ENCODE measurements around the gene CYBC1.
A peak's percentile ranks its signal among the peaks of the same experiment; 100 is the strongest.

The CYBC1 gene

DNA sequence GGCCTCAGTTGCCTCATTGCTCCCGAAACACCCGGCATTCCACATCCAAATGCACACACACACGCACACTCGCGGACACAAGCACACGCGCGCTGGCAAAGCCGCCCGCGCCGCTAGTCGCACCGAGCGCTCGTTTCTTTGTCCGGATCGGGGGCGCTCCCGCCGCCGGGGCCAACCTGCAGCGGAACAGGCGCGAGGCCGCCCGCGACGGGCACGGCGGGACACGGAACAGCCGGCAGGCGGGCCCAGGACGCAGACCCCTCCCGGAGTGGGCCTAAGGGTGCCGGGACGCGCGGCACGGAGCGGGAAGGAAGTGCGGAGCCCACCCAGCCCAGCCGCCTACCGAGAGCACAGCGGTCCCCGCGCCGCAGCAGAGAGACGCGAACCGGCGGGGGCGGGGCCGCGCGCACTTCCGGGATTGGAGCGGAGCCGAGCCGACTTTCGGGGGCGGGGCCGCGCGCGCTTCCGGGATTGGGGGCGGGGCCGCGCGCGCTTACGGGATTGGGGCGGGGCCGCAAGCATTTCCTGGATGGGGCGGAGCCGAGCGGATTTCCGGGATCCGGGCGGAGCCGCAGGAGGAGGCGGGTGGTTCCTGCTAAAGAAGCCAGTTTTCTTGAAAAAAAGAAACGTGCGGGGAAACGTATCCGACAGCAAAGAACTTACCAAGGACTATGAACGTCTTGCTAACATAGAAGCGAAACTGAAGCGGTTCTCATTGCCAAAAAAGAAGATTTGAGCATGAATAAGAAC, at the start of gene CYBC1:
Gene CYBC1 (minus strand): TSS at position 396 of the 750 bp plus-strand sequence. CDS start 1,498 bp downstream, outside the sequence.
- peak; percentile 85 to 96 for DNase-seq (ENCODE audit: low read depth in 2 of 2)

DNA sequence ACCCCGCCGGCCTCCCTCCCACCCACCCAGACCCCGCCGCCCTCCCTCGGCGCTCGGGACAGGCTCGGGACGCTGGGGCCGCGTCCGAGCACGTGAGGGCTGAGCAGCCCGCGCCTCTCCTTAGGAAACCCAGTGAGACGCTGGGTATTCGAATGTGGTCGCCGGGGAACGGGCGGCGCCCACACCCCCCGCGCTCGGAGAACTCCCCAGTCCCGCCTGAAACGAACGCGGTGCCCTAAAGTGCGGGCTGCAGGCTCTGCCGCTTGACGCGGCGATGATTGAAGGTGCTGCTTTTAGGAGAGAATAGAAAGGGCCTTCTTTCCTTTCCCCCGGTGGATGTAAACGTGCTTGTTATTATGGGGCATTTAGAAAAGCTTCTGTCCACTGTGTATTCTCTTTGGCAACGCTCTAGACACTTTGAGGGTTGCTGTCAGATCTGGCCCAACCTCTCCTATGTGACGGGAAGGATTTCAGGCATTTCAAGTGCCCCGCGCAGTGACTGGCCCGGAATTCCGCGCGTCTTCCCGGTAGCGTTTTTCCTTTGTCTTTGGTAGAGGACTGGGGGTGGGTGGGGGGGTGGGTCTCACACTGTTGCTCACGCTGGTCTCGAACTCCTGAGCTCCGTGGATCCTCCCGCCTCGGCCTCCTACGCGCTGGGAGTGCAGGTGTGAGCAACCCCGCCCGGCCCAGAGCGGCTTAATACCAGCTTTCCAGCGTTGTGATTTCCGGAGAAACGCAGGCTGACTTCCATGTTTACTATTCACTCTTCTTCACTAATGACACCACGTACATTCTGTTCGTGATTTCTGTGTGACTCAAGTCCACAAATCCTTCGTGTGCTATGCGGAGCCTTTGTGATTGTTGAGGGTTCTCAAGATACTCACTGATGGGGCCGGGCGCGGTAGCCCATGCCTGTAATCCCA, 47.2 kb upstream of the CYBC1 start:
- DNase-seq (ENCODE audit: low read depth in 2 of 2), result no peak

DNA sequence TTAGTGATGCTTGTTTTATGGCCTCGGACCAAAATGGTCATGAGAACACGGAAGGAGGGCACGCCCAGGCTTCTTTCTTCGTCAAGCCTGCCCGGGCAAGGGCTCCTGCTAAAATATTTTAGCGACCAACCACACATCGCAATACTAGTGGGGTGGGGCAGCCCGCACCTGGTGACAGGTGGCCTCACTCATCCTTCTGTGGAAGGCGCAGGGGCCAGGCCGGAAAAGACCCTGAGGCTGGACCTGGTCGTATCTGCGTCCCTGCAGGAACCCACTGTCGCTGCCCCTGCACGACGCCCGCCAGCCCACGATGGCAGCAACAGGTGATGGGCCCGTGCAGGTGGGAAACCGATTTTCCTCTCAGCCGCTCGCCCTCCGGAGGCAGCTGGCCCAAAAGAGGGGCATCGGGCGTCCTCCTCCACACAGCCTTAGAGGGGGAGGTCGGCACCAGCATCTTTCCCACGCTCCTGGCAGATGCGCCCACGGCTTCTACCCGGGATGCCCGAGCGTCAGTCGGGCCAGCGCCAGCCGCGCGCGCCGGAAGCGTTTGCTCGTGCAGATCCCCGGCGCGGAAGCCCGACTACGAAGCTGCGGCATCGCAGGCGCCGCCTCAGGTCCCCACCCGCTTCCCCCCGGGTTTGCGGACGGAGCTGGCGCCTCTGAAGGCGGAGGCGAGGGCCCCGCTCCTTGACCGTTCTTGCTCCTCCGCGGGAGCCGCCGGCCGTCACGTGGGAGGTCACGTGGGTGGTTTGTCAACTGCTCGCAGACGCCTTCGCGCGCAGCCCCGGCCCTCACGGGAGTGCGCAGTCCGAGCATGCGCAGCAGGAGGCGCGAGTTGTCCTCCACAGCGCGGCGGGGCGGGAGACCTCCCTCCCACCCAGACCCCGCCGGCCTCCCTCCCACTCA, 46.2 kb upstream of the CYBC1 start:
- peak; percentile 69 to 78 for DNase-seq (ENCODE audit: low read depth in 2 of 2)

DNA sequence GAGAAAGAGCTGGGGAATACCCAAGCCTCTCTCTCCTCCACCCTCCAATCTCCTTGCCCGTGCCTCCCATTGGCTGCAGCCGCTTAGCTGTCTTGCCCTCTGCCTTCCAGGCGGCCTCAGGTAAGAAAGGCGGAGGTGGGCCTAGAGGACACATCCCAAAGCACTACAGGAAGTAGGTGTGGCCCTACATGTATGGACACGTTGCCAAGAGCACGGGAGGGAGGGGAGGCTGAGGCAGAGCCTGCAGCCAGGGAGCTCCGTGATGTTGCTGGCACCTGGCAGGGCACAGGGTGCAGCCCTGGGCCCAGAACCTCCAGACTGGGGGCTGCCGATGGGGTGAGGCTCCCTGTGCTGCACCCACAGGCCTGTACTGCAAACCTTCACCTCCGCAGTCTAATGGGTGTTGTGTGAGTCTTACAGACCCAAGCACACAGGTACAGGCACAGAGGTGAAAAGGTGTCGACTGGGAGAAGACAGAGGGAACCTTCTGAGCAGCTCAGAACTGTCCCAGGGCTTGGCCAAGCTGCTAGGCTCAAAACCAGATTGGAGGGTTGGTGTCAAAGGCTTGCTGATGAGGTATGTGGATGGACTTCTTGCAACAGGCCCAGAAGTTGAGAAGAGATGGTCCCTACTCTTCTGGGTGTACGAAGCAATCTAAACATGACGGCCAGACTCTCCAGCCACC, 45.4 kb upstream of the CYBC1 start:
- no peak for DNase-seq (ENCODE audit: low read depth in 2 of 2)

DNA sequence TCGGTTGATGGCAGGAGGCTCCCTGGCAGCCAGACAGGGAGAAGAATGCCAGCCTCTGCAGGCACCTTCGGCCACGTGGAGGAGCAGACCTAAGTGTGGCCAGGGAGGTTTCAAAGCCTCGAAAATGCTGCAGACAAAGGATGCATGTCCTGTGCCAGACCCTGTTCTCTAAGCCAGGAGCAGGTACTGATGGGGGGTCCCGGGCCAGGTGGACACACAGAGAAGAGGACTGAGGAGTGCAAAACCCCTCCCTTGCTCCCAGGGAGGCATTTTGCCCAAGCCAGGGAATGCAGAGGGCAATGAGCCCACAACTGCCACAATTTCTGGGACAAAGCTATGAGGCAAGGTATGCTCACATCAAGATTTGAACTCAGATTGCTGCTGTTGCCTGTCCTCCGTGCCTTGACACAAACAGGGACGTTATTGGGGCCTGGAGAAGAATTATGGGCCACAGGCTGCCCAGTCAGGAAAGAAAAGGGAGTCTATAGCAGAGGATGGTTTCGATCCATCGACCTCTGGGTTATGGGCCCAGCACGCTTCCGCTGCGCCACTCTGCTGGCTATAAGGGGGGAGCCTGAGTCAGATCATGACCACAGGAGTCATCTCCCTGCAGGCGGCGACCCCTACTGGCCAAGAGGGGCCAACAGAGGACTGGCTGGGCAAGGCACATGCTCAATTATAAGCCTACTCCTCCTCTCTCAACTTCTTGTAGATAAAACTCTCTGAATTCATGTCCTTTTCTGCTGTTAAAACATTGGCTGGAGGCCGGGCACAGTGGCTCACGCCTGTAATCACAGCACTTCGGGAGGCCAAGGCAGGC, 43.9 kb upstream of the CYBC1 start:
- DNase-seq (ENCODE audit: low read depth in 2 of 2), result peak; percentile 79

DNA sequence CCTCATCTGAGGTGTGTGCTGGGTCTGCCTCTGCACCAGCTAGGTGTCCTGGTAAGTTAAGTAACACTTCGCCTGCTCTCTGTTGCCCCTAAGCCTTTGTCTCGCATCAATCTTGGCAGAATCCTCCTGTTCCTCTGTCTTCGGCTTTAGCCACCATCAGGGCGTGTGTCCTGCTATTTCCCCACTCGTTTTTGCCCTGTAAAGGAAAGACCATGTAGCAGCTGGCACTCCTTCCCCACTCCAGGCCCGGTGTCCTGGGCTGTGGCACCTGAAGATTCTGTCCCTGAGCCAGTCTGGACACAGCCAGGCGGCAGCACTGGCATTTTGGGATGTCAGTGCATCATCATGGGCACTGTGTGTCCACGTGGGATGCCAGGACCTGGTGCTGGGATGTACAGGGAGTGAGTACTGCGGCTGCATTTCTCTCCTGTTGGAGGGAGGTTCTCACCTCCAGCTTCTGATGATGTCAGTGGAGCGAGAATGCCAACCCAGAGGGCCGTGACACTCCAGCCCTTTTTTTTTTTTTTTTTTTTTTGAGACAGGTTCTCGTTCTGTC, 42.8 kb upstream of the CYBC1 start:
- no peak for DNase-seq (ENCODE audit: low read depth in 2 of 2)

DNA sequence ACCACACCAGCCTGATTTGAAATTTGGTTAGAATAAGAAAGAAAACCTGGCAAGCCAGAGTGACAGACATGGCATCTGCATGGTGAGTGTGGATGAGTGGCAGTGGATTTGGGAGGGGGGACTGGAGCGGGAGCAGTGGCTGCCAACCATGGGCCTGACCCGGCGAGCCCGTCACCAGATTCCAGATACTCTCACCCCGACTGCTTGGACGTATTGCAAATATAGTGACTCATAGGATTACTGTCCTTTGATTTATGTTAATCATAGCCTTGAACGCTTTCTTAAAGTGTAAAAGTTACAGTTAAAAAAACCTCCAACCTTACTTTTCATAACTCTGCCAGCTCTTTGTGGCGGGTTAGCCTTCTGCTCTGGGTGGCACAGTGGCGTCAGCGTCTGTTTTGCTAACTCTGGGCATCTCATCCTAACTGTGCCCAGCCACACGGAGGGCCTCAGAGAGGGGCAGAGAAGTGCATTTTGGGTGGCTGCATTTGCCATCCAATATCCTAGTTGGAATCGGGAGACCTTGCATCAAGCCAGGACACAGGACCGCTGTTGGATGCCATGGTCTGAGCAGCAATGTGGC, 42.2 kb upstream of the CYBC1 start:
- no peak for DNase-seq (ENCODE audit: low read depth in 2 of 2)

DNA sequence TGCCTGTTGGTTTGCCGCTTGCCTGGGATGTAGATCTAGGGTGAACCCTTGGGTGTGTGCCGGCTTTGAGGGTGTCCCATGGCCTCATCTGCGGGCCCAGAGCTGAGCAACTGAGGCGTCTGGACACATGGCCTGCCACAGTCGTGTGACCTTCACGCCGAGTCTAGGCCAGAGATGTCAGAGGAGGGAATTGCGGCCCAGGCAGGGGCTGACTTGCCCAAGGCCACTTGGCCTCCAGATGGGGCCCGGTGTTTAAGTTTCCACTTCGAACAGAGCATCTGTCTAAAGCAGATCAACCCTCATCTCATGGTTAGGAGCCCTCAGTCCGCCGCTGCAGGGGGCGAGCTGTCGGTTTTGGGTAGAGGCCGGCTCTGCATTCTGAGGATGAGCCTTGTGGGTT, 41.0 kb upstream of the CYBC1 start:
- DNase-seq (ENCODE audit: low read depth in 2 of 2), result no peak

DNA sequence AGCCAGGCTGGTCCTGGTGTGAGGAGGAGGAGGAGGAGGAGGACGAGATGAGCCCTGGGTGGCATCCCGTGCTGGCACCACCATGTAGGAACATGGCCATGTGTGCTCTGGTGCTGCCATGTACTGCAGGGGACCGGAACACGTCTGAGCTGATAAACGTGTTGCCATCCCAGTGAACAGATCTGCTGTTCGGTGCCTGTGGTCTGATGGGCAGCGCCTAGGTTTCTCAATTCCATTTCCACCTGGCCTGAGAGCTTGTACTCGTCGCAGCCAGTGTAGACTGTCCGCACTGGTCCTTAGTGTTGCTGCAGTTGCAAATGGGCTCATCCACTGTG, 40.6 kb upstream of the CYBC1 start:
- no peak for DNase-seq (ENCODE audit: low read depth in 2 of 2)

DNA sequence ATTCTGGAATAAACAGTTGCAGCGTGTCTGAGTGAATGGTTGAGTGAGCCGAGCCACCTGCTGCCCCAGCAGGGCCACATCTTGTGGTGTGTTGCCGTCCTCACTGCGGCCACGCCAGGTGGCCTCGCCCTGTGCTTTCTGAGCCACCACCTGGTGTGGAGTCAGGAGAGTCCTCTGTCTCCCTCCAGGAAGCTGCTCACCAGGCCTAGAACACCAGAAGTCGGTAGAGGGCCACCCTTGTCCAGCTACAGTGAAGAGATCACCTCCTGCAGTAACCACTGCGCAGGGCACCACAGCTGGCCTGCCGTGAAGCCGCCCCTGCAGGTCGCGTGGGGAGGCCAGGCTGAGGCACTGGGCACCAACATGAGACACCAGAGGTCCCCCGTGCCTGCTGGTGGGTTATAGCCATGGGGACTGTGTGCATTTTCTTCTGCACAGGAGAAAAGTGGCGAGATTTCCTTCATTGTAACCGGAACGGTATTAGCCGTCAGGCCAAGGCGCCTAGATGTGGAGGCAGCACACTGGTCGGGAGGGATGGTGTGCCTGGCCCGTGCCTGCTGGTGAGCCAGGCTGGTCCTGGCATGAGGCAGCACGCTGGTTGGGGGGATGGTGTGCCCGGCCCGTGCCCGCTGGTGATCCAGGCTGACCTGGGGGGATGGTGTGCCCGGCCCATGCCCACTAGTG, 40.1 kb upstream of the CYBC1 start:
- no peak for DNase-seq (ENCODE audit: low read depth in 2 of 2)

DNA sequence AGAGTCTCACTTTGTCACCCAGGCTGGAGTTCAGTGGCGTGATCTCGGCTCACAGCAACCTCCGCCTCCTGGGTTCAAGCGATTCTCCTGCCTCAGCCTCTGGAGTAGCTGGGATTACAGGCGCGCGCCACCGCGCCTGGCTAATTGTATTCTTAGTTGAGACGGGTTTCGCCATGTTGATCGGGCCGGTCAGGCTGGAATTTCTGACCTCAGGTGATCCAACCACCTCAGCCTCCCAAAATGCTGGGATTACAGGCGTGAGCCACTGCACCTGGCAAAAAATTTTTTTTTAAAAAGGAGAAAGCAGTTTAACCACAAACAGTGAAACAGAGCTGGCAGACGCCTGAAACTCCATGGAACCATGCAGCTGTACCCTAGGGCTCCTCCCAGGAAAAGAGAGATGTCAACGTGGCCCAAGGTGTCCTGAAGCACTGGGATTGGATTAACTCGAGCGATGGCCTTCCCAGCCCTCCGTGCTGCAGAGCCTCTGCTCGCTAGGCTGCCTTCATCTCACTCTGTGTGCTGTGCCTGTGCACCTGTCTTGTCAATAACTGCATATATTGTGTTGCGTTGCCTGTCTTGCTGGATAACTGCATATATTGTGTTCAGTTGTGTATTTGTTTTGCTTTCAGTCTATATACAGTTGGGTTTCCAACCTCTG, 39.4 kb upstream of the CYBC1 start:
- DNase-seq (ENCODE audit: low read depth in 2 of 2), result no peak

DNA sequence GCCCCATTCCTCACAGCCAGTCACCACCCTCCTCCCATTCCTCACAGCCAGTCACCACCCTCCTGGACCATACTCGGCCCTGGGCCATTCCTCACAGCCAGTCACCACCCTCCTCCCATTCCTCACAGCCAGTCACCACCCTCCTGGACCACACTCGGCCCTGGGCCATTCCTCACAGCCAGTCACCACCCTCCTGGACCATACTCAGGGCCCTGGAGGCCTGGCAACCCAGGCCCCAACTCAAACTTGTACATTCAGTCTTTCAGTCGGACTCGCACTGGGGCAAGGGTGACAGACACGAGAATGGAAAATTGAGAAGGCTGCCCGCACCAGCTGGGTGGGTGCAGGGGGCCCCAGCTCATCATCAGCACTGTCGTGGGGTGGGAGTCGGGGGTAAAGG, 38.6 kb upstream of the CYBC1 start:
- DNase-seq (ENCODE audit: low read depth in 2 of 2), result no peak

DNA sequence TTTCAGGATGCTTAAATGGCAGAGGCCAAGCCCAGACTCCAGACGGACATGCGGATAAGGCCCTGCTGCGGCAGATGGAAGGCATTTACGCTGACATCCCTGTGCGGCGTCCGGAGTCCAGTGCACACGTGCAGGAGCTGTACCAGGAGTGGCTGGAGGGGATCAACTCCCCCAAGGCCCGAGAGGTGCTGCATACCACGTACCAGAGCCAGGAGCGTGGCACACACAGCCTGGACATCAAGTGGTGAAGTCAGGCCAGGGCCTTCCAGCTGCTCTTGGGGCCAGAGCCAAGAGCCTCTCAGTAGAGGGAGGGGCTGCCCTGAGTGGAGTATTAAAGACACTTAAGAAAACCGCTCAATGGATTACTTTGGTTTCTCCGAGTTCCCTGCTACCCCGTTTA, 37.4 kb upstream of the CYBC1 start:
- no peak for DNase-seq (ENCODE audit: low read depth in 2 of 2)

DNA sequence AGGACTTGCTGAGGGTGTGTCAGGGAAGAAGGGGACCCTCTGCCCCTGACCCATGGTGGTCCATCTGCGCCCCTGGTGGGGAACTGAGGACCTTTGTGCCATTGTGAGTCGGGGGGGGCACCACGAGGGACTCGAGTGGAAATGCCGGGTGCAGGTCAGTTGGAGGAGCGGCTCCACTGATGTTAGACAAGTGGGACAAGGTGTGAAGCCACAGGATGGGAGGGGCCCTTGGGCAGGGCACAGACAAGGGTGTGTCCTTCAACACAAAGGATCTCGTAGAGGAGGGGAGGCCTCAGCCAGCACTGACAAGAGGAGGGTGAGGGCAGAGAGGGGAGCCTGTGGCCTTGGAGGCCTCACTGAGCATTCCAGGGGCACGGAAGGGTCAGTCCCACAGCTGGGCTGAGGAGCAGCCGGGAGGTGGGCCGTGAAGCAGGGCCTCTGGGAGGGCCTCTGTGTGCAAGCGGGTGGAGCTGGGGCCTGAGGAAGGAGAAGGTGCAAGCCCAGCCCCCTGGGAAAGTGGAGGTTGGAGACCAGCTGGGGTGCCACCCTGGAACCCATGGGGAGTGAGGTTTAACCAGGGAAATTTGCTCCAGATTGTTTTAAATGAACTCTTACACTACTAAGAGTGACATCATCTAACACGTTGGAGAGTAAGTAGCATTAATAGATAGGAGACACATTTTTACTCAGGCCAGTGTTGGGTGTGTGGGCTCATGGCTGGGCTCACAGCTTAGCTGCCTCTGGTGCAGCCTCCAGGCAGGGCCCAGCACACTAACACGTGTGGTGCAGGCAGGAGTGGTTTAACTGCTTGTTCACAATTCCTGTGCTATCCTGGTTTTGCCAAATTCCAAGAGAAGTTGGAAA, 35.9 kb upstream of the CYBC1 start:
- DNase-seq (ENCODE audit: low read depth in 2 of 2), result no peak

DNA sequence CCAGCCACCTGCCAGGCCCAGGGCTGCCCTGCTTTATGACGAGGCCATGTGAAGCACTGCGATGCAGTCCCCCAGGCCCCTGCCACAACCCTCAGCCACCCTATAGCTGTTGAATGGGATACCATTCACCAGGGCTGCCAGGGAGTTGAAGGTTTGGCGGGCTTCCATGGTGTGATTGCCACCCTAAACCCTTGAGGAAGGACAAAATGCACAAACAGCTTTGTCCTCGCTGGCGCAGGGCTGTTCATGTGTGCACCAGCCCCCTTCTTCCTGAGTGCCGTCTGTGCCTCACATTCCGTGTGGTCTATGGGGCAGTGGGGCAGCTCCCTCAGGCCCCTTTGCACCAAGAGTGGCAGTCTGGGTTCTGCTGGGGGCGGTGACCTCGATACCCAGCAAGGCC, 33.3 kb upstream of the CYBC1 start:
- DNase-seq (ENCODE audit: low read depth in 2 of 2), result no peak

DNA sequence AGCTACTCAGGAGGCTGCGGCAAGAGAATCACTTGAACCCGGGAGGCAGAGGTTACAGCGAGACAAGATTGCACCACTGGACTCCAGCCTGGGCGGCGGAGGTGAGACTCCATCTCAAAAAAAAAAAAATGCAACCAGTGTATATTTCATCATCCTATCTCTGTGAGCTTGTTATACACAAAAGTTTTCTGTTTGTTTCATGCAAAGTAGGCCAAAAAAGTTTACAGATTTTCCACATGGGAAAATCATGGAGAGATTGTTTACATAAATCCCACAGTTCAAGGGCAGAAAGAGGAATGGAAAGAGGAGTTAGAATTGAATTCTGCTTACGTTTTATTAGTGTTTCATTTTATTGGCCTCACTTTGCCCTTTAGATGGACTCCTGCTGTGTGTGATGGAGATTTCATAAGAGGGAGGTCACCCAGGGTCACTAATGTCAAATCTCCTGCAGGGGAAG, 32.7 kb upstream of the CYBC1 start:
- DNase-seq (ENCODE audit: low read depth in 2 of 2), result no peak

DNA sequence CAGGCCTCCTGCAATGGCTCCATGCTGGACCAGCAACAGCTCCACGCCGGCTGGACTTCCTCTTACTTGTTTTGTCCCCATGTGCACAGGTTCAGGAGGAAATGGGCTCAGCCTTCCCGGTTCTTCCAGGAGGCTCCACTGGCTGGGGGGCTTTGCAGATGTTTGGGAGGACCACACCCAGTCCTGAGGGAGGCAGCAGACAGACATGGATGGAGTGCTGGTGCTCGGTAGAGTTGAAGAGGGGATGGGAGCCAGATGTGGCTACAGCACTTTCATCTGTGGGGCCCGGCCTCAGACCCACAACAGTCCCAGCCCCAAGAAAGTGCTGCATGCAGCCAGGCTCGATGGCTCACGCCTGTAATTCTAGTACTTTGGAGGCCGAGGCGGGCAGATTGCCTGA, 29.8 kb upstream of the CYBC1 start:
- DNase-seq (ENCODE audit: low read depth in 2 of 2), result no peak

DNA sequence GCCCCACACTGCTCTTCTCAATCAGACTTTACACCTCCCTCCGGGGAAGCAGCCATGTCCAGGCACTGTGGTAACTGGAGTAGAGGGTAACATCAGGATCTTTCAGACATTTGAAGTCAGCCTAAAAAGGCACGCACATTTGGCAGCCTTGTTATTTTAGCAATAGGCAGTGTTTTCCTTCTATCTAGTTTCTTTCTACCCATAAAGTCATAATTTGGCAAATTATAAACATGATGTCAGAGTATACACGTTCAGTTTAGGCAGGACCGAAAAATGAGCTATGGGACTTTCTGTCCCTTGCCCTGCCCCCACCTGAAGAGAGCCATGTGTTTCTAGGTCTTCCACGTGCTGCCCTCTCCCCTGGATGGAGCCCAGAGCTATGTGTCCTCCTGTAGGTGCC, 29.1 kb upstream of the CYBC1 start:
- no peak for DNase-seq (ENCODE audit: low read depth in 2 of 2)
